GM19452 (cell line): ENCODE data around the gene NDUFA8.

Experiments used
- ATAC-seq: cut with Tn5 transposase; IDR thresholded peaks from one replicate; pipeline ENCODE4 v1.9.1; 2021; ENCODE audit not compliant: unreplicated experiment

Gene NDUFA8

DNA sequence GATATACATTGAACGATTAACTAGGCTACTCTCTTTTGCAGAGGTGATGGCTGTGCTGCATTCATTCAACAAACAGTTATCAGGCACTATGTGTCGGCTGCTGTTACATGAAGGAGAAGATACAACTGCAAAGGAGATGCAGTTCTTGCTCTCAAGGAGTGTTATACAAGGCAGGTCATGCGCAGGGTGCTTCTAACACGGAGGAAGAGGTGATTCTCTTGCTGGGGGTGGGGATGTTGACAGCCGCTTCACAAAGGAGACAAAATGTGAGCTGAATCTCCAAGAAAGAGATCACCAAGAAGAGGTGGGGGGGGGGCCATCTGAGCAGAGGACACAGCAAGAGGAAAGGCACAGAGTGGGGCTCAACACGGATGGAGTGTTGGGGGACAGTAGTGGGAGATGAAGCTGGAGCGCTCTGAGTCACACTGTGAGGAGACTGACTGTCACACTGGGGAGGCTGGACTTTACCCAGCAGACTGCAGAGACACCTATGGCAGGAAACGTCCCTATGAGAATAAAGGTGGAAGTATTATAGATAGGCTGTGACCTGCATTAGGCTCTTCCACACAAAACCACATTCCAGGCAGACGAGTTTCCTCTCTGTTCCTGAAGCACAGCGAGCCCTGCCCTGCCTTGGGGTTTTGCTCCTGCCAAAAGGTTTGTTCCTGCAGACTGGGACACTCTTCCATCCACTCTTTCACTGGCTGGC is 20.9 kb downstream of the NDUFA8 start:
- ATAC-seq, result no peak

DNA sequence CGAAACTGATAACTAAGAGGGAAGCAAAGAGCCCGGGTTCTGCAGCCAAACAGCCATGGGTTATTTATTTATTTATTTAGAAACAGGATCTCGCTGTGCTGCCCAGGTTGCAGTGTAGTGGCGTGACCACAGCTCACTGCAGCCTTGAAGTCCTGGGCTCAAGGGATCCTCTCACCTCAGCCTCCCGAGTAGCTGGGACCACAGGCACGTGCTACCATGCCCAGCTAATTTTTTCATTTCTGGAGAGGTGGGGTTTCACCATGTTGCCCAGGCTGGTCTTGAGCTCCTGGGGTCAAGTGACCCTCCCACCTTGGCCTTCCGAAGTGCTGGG is 24.1 kb downstream of the NDUFA8 start:
- no peak for ATAC-seq

DNA sequence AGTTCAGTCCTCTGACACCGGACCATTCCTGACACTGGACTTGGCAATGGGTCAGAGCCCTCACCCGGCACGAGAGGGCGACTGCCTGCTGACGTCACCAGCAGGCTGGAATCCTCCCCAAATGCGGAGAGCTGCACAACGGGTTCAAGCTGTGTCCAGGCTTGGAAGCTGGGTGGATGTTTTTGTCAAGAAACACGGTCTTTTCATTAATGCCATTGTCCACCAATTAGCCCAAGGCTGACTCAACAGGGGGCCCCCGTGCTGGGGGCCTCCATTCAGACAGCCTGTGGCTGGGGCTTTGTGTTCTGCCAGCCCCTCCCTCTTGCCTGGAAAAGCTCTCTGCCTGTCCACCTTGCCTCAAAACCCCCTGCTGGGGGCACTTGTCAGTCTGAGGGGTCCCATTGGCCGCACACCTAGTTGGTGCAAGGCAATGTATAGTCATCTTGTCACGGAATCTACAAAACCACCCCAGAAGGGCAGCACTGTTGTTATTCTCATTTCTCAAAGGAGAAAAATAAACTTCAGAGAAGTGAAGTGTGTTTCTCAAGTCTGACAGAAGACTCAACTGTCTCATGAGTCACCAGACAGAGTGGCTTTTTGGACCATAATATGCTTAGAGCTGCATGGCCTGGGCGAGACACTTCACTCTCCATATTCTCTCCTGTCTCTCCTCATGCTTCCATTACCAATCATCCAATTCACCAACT is 24.6 kb downstream of the NDUFA8 start:
- ATAC-seq, result no peak

DNA sequence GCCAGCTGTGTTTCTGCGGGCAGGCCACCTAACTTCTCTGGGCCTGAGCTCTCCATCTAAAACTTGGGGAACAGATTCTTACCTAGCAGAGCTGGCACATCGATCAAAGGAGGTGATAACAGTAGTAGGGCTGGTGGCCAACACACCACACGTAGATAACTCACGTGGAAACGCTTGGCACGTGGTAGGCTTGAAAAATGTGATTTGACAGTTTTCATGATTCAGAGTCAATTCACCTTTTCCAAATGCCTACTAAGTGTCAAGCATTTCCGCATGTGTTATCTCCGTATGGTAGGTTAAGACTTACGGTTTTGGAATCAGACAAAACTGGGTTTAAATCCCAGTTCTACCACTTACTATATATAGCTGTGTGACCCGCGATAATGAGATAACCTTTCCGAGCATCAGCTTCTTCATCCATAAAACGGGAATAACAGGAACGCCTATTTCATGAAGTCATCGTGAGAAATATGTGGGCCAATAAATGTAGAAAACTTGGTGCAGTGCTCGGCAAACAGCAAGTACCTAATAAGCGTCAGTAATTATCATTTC is 25.5 kb downstream of the NDUFA8 start:
- no peak for ATAC-seq

DNA sequence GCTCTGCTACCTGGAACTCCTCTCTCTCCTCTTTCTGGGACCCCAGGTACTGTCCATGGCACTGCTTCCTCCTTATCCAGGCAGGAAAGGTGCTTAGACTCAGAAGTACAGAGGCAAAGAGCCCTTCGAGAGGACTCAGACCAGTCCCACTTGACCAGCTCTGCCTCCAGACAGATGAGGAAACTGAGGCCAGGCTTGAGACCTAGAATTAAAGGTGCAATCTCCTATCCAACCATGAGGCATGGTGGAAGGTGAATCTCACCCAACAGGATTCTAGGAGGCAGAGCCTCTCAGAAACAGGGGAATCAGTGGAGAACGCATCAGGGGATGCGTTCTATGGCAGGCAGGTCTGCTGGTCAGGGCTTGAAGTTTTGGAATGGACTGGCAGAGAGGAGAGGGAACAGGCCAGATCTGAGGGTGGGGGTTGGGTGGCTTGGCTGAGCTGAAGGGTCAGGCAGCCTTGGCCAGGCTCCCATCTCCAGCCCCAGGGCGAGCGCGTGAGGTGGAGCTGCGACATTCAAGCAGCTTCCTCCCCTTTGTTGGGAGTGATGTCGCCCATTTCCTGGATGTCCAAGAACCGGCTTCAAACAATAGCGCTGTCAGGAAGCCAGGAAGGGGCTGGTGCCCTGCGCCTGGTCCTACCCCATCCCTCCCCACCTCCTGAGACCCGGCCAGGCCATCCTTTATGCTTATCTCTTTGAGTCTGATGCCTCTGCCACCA is 26.2 kb downstream of the NDUFA8 start:
- no peak for ATAC-seq

DNA sequence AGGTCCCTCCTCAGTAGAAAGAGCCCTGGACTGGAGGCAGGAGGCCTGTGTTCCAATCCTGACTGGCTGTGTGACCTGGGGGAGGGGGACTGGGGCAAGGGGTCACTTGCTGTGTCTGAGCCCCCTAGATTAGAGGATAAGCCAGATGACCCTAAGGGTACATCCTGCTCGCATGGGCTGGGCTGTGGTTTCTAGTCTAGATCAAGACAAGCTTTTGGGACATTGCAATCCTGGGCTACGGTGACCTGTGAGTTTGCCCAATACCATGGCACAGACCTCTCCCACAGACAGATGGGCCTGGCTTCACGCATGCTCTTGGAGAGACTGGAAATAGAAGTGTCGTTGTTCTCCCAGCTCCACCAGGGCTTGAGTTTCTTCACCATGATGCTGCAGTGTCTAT is 27.0 kb downstream of the NDUFA8 start:
- ATAC-seq, result no peak

DNA sequence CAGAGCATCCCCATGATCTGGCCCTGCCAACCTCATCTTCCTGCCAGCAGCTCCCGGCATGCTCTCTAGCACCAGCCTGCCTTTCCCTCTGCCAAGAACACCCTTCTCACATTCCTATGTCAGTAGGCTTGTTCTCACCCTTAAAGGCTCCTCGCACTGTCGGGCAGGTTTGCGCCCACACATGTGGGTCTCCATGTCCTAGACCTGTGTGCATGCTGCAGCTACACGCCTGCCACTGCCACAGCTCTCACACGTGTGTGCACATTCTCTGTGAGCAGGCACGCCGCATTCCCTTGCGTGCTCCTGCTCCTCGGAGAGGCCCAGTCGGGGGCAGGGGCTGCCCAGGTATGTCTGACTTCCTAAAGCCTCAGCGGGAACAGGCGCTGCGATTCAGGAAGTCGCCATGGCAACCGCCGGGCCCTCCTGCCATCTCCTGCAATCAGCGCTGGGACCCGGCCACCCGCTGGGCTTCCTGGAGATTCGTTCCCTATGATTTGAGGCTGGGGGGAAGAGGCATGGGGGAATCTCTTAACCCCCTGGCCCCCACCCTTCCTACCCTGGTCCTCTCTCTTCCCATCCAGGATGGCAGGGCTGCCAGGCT is 28.1 kb downstream of the NDUFA8 start:
- no peak for ATAC-seq

DNA sequence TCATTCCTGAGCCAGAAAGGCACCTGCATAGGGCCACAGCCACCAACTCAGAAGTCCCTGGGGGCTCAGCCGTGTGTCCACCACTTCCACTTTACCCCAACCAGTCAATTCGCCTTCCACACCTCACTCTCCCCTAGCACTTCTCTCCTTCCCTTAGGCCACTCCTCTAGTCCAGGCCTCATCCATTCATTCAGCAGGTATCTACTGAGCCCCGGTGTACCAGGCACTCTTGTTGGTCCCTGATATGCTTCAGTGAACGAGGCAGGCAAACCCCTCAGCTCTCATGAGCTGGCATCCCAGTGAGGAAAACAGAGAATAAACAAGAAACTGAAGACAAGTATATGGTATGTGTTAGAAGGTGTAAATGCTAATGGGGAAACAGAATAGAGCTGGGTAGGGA is 28.7 kb downstream of the NDUFA8 start:
- ATAC-seq, result no peak

DNA sequence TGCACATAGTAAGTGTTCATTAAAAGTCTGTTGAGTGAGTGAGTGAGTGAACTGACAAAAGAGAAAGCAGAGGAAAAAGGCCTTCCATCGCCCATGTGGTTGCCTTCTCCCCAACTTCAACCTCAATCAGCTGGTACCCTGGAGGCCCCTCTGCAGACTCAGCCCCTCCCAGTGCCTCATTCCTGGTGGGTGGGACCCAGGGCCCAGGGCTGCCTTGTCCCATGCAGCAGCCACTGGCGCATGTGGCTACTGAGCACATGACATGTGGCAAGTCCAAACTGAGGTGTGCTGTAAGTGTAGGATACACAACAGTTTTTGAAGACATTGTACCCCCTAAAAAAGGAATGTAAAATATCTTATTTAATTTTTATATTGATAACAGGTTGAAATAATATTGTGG is 29.6 kb downstream of the NDUFA8 start:
- no peak for ATAC-seq

DNA sequence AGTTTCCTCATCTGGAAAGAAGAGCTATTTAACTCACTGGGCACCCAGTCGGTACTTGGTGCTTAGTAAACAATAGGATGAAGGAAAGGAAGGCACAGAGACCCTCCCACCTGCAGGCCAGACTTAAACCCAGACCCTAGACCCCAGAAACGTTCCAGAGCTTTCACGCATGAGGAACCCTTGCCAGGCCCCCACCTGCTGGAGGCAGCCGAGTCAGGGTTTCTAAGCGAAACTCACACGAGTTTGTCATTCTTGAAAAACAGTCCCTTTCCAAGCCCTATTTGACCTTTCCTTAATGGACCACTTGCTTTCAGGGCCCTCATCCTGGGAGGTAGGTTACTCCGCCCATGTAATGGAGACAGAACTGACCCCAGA is 30.6 kb downstream of the NDUFA8 start:
- no peak for ATAC-seq

DNA sequence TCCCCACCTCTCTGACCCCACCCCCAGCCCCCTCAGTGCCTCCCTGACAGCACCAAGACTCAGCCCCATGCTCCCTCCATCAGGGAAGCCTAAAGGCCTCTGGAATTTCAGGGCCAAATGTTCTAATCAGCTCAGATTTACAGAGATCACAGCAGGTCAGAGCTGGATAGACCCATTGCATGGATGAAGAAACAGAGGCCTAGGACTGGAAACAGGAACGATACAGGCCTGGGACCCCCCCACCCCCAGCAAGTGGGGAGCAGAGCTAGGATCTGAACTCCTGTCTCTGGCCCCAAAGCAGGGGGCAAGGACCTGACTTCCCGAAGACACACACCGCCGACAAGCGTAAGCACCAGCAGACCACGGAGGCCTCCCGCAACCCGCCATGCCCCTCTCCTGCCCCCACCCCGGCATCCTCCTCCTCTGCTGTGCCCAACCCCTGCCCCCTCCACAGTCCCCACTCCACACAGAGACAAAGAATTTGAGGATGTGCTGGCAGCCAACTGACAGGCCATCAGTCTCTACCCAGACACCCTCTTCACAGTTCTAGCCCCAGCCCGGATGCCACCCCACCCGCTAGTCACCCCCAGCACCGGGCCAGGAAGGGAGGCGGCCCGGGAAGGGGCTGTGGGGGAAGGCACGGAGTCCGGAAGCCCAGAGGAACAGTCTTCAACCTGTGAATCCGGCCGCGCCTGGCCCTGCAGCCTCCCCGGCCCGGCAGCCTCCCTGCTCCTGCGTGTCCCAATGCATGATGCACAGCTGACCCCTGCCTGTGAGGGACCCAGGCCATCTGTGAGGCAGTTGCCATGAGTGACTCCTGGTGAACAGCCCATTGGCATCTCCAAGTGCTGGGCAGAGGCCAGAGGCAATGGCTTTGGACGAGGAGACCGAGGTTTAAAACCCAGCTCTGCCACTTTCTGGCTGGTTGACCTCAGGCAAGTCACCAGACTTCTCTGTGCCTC is 31.3 kb downstream of the NDUFA8 start:
- ATAC-seq, result no peak

DNA sequence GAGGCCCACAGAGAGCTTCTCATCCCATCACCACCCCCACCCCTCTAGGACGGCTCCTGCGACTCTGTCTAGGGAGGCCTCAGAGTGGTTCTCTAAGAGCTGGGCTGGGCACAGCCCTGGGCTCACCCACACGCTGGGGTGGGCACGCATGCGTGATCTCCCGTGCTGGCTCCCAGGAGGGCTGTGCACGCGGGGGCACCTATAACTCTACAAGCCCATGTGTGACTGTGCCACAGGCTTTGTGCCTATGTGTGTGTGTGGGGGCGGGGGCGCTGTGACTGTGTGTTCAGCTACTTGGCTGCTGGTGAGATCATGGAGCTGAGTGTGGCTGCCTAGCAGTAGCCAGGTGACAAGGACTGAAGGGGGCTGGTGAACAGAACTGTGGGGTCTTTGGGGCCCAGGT is 32.2 kb downstream of the NDUFA8 start:
- ATAC-seq, result no peak

DNA sequence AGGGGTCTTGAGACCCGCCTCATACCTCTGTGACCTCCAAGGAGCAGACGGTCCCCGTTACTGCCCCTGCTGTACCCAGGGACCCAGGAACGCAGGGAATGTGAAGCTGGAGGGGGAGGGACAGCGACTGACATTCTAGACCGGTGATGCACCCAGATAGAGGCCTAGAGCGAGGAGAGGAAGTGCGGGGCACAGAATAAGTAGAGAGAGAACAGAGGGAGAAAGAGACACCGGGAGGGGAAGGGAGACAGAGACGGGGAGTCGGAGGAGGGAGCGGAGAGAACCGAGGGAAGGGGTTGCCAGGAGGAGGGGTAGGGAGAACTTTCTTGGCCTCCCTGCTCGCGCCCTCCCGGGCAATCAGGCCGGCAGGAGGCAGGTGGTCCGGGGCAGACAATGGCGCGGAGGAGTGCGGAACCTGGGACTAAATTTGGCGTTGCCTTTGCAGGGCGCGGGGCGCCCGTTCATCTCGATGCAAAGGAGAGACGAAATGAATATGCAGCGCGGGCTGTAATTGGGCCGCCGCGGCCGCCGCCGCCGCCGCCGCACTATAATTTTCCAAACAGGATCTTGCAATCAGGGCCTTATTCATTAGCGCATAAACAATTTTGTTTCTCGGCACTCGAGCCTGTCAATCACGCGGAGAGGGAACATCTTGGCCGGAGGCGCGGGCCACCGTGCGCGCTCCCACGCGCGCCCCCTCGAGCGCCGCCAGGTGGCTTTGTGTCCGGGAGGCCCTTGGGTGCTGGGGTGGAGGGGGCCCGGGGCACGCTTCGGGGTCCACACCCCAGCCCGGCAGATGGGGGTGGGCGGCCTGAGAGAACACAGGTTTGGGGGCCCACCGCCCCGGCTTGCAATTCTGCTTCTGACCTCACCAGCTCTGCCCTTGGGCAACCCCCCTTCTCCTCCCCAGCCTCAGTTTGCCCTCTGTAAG is 33.0 kb downstream of the NDUFA8 start:
- no peak for ATAC-seq

DNA sequence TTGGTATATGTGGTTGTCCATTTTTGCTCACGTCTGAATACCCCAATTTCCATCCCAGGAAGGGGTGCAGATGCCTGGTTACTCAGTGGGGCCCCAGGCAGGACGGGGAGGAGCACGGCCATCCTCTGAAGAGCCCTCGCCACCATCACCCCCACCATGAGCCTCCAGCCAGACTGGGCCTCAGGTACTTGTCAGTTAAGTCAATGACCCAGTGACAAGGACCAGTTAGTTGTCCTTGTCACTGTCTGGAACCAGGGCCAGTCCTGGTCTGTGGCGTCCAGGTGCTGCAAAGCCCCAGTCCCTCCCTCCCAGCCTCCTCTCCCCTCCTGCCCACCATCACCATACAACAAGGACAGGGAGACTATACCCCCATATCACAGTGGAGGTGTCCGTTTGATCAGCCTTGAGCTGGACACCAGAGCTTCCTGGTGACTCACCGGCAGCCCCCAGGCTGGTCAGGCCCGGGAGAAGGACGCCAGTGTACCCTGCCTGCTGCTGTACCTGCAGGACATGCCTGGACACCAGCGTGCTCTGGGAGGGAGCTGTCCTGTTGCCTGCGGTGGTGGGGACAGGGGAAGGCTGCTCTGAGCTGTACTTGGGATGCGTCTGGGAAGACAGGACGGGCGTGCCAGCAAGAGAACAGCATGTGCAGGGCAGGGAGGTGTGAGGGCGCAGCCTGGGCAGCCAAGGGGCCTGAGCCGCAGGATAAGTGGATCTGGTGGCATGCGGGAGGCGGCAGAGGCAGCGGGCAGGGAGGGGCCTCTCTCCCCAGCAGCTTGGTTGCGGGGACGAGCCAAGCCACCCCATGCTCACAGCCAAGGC is 33.9 kb downstream of the NDUFA8 start:
- no peak for ATAC-seq

DNA sequence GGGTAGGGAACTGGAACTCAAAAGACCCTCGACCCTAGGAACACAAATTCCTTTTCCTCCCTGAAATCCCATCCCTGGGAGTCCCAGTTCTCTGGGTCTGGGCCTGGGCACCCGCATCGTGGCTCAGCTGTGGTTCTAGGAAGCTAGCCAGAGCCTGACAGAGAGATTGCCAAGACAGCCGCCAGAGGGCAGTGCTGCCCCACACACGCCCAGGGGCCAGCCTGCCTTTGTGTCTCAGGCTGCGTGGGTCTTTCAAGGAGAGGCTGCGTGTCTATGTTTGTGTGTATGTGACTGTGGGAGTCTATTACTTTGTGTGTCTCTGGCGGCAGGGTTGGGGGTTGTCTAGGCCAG is 34.4 kb downstream of the NDUFA8 start:
- peak; percentile 78 for ATAC-seq

DNA sequence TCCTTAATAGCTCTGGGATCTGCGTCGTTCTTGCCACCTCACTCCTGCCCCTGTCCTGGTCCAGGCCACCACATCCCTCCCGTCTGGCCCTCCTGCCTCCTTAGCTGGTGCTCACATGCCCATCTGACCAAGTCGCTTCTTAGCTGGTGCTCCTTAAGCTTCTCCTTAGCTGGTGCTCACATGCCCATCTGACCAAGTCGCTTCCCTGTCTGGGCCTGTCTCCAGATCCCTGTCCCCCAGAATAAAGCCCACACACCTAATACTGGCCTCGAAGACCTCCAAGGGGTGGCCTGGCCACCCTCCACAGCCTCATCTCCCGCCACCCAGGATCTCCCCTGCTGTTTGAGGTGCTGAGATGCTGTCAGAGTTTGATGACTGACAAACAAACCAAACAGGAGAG is 35.1 kb downstream of the NDUFA8 start:
- ATAC-seq, result no peak

DNA sequence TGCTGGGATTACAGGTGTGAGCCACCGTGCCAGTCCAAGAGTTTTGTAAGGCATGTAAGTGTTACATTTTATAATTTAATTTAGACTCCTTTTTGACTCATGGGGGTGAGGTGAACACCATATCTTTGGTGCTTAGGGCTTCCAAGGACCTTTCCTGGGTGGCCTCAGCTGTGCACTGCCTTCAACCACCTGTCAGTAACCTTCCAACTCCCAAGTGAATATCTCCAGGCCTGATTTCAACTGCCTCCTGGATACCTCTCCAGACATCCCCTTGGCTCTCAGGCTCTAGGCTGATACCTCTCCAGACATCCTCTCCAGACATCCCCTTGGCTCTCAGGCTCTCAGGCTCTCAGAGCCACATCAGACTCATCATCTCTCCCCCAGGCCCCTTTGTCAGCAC is 35.5 kb downstream of the NDUFA8 start:
- ATAC-seq, result no peak

DNA sequence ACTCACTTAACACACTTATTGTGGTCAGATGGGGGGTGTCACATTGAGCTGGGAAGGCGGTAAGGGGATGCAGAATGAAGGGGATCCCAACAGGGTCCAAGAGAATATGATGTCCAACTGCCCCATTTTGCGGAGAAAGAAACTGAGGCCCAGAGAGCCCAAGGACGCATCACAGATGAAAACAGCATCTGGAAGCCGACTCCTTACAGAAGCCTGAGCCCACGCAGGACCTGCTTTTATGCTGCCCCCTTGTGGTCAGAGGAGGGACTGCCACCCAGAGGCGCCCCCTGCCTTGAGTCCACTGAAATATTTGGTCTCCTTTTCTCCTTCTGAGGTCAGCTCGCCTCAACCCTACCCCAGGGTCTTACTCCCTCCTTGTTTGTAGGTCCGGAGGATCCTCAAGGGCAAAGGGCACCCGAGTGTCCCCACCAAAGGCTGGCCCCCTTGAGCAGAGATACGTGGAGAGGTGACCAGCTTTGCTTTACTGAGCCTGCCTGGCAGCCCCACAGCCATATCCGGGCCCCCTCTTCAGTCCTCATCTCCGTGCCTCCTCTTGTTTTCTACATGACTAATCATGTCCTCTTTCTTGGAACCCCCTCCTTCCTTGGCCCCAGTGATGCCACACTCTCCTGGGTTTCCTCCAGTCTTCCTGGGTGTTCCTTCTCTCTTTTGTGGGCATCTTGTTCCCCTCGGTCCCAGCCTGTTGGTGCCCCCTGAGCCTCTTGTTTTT is 36.5 kb downstream of the NDUFA8 start:
- no peak for ATAC-seq
